Measurements from ENCODE around the gene STAT5B.

Gene STAT5B

DNA sequence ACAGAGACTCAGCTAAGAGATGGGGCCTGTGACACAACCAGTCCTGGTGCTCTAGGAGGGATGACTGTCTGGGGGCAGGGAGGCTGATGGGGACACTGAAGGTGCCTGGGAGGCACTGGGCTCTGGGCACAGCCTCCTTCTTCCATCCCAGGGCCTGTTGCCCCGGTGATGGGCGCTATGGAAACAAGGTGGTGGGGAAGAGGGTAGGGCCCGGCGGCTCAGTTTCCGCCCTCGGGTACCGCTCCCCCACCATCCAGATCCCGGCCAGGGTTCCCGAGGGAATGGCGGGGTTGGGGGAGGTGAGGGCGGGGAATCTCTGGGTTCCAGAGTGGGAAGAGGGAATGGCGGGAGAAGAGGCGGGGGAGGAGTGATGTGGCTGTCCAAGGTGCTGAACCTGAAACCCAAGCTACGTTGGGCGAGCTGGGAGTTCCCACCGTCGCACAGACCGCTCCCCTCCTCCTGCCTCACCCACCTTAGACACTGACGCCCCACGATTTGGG, 96.2 kb downstream of the STAT5B start:
- DNase-seq (ENCODE audit: low read depth, low spot score), result no peak

GRCh38 chr17:42179335-42179734, 96.9 kb downstream of the STAT5B start:
- DNase-seq (ENCODE audit: low read depth, low spot score), result no peak

- no peak for DNase-seq (ENCODE audit: low read depth, low spot score)
Measured at GRCh38 chr17:42178817-42179216, 97.4 kb downstream of the STAT5B start.

DNA sequence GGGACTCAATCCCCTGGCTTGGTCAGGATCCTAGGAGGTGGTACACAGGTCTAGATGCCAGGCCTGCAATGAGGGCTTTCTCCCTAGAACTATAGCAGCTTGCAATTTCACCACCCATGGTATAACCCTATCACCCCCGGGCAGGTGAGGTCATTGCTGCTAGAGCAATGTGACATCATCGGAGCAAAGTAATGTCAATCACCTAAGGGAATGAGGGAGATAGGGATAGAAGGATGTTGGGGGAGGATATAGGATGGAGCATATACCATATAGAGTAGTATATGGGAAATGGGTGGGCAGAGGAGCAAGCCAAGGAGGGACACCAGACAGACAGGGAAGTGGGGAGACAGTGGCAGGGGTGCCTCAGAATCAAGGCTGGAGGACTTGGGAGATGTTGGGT, 98.5 kb downstream of the STAT5B start:
- DNase-seq (ENCODE audit: low read depth, low spot score), result no peak

DNA sequence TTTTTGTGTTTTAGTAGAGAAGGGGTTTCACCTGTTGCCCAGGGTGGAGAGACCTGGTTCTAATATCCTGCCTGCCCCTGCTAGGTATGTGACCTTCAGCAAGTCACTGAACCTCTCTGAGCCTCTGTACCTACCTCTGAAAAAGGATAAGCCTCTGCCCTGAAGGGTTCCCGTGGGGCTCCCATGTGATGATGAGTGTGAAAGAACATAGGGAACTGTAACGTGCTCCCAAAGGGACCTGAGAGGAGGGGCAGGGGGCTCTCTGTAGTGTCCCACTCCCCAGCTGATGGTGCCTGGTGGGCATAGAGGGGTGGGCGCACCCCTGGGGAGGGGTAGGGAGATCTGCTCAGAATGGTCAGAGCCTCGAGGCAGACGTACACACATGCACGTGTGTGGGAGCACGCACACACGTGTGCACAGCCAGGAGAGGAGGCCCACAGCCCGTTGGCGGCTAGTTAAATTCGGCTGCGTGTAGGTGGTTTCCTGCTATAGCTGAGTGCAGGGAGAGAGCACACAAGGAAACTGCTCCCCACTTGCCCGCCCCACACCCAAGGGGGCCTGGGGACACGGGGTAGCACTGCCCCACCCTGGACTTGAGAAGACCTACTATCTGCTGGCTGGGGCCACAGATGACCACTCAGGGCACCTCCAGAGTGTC, 101.9 kb downstream of the STAT5B start:
- no peak for DNase-seq (ENCODE audit: low read depth, low spot score)

DNA sequence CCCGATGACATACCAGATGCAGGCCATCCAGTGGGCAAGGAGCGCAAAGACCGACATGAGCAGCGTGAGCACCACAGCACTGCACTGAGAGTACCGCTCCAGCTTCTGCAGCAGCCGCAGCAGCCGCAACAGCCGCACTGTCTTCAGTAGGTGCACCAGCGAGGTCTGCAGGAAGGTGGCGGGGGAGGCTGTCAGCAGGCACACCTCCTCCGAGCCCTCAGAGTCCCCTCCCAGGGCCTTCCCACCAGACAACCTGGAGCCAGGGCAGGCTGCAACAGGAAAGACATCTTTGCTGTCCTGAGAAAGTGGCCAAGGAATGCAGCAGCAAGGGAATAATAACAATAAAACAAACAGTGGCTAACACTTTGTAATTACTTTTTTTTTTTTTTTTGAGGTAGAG, 104.4 kb downstream of the STAT5B start:
- DNase-seq (ENCODE audit: low read depth, low spot score), result no peak

GRCh38 chr17:42169351-42169750, 106.8 kb downstream of the STAT5B start:
- DNase-seq (ENCODE audit: low read depth, low spot score), result no peak

DNA sequence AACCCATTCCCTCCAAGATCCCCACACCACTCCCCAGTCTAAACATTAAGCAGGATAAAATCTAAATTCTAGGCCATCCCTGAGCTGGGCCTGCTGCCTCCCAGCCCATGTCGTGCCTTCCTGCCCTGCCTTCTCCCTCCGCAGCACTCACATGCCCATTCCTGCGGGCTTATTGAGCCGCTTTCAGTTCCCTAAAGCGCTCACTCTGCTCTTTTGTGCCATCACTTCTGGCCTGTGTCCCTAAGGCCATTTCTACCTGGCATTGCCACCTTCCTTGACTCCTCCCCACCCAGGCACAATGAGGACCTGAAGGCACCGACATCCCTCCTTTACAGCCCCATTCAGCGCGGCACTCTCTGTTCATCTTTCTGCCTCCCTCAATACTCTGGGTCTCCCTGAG, 108.4 kb downstream of the STAT5B start:
- DNase-seq (ENCODE audit: low read depth, low spot score), result no peak

- DNase-seq (ENCODE audit: low read depth, low spot score), result no peak
Measured at GRCh38 chr17:42166196-42166763, 109.9 kb downstream of the STAT5B start.

GRCh38 chr17:42165751-42166150, 110.4 kb downstream of the STAT5B start:
- DNase-seq (ENCODE audit: low read depth, low spot score), result no peak

DNA sequence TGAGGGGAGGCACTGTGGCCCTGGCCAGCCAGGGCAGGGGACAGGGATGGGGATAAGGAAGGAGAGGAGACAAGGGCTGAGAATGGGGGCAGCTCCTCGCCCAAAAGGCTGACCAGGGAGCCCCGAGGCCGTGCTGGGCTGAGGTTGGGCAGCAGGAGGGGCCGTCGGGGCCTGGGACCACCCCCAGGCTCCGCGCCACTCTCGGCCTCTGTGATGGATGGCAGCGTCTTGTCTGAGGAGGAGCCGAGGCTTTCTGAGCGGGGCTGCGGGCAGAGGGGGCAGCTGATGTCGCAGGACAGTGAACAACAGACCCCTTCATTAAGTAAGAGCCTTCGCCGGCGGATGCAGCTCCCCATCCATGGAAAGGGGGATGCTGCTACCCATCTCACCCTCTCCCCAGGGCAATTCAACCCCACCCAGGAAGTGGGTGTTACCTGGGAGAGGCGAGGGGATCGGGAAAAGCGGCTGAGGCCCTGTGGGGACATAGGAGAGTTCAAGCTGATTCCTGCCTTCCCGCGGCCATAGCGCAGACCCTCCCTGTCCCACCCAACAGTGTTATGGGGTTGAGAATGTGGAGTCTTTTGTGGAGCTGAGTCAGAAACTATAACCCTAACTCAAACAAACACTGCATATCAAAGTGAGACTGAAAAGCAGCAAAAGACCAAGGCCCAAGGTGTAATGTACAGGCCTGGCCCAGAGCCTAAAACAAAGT, 112.3 kb downstream of the STAT5B start:
- DNase-seq (ENCODE audit: low read depth, low spot score), result no peak

DNA sequence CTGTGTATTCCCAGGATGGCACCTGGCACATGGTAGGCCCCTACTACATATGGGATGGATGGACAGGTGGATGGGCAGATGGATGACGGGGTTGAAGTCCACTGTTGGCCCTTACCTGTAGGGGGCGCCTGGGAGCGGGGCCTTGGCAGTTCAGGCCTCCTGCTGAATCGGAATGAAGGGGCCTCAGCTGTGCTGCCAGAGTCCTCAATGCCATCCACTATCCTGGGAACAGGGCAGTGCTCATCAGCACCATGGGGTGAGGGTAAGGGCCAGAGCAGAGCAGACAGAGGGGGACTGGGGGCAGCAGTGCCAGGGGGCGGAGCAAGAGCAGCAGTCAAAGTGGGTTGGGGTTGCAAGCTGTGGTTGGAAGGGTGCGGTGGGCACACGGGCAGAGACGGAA, 113.1 kb downstream of the STAT5B start:
- no peak for DNase-seq (ENCODE audit: low read depth, low spot score)

- DNase-seq (ENCODE audit: low read depth, low spot score), result no peak
Measured at GRCh38 chr17:42160531-42160910, 115.7 kb downstream of the STAT5B start.

GRCh38 chr17:42159796-42160530, 116.2 kb downstream of the STAT5B start:
- no peak for DNase-seq (ENCODE audit: low read depth, low spot score)

DNA sequence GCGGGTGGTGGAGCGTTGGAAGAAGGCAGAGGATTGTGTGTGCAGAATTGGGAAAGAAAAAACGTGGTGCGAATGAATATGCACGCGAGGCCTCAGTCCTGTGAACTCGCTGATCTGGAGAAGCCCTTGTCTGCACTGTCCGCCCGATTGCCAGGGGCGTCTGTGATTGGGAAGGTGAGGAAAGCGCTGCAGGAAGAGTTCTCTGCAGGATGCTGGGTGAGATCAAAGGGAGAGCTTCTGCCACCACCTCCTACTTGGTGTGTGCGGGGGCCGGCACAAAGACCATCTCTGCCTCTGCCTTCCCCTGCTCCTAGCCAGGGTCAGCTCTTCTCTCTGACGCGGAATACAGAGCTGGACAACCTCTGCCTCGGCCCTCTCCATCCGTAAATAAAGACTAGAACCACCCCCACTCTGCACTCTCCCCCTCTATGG, 120.6 kb downstream of the STAT5B start:
- DNase-seq (ENCODE audit: low read depth, low spot score), result no peak

- DNase-seq (ENCODE audit: low read depth, low spot score), result no peak
Measured at GRCh38 chr17:42153919-42154742, 122.1 kb downstream of the STAT5B start.
